ENCODE data around the gene NHLRC3. TPM values are rescaled to one million over a fixed set of nuclear protein-coding genes. Genes with fewer than 3 reads are reported as not detected.

Gene NHLRC3
- total RNA-seq = 10 to 100 TPM; 19.3 to 26.5 TPM

GRCh38 chr13:39037880-39038568 lies at the start of gene NHLRC3, which contains the start of gene PROSER1:
NHLRC3 (plus strand) TSS chr13:39038456; CDS start chr13:39038640, 184 bp downstream.
PROSER1 (minus strand) TSS chr13:39038089; CDS start chr13:39037242, 847 bp downstream.

GRCh38 chr13:38990693-38991092 lies 47.6 kb upstream of the NHLRC3 start, which contains the start of gene STOML3:
STOML3 (minus strand) TSS chr13:38990831; CDS start chr13:38990721, 110 bp downstream.

Other genes starting within 250 kb of the NHLRC3 start
- under 1 TPM in 1 of 2 donors, not detected in 1; under 0.01 TPM for gene STOML3, start 47.6 kb upstream of the NHLRC3 start, total RNA-seq
- gene PROSER1, start 367 bp upstream of the NHLRC3 start, total RNA-seq = 10 to 100 TPM in 1 of 2 donors, 1 to 10 TPM in 1; 9.3 to 11.3 TPM